ENCODE measurements around the gene TLL2.

TLL2 gene

DNA sequence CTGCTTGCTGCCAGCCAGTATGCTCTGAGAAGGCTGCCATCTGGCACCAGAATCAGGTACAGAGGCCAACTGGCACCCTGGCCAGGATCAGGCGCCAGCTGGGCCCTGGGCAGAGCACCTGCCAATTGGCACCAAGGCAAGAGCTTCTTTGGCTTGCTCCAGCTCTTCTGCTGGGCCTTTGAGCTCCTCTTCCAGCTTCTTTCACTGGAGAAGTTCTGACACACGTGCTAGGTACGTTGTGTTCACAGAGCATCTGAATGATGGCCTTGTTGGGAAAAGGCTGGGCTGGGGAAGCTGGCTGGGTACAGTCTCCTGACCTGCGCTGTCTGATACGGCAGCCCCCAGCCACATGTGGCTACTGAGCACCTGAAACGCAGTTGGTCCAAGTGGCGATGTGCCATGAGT lies 123.3 kb downstream of the TLL2 start:
- ATAC-seq (replicated peaks) (no peak), DNase-seq (no peak)
- Mint-ChIP-seq H3K27me3 (peaks cover 13% of the 10 kb centered on the region in 2 donors), H3K9me3 (no peaks in the 10 kb centered on the region), H3K4me1 (no peaks in the 10 kb centered on the region), H3K4me3 (no peak overlapping the region), H3K36me3 (no peaks in the 10 kb centered on the region), H3K27ac (no peak overlapping the region)

DNA sequence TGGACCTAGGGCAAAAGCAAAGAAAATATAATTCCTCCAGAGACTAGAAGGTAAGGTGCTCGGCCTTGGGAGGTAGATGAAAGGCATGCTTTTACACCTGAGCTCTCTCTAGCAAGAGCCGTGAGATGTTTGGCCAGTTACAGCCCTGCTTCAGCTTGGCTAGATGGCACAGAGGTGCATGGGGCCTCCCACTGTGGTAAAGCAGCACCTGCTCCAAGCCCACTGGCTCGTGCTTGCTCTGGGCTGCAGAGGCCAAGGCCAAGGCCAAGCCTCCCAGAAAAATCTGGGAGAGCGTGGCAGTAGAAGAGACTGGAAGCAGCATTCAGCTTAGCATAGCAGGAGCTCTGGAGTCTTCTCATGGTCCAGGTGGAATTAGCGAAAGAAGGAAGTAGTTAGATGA lies 123.9 kb downstream of the TLL2 start:
- no peaks in the 10 kb centered on the region for H3K4me1 Mint-ChIP-seq
- no peaks in the 10 kb centered on the region for H3K36me3 Mint-ChIP-seq
- peaks cover 13 to 17% of the 10 kb centered on the region in 2 donors for H3K27me3 Mint-ChIP-seq
- no peak overlapping the region for H3K4me3 Mint-ChIP-seq
- no peak overlapping the region for H3K27ac Mint-ChIP-seq
- ATAC-seq (replicated peaks) (no peak), DNase-seq (no peak)
- no peaks in the 10 kb centered on the region for H3K9me3 Mint-ChIP-seq

DNA sequence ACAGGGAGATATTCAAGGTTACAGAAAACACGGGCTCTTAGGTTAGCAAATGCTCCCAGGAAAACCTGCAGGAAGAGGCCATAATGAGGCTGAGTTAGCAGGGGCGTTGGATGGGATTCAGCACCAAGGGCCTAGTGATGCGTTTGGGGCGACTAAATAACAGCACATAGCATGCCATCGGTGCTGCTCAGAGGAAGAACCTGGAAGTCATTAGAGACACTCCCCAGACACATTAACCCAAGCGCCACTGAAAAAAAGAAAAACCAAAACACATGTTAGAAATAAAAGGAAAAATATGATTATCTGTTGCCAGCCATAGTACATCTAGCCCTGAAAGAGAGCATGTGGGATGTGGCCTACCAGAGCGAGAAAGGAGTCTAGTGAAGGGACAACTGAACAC lies 126.1 kb downstream of the TLL2 start:
- Mint-ChIP-seq H3K36me3 (peaks cover 0 to 3% of the 10 kb centered on the region in 2 donors), H3K27ac (no peak overlapping the region), H3K9me3 (peaks cover 2 to 3% of the 10 kb centered on the region in 2 donors), H3K27me3 (peaks cover 21 to 24% of the 10 kb centered on the region in 2 donors), H3K4me3 (no peak overlapping the region), H3K4me1 (no peaks in the 10 kb centered on the region)
- ATAC-seq (replicated peaks) (no peak), DNase-seq (no peak)

DNA sequence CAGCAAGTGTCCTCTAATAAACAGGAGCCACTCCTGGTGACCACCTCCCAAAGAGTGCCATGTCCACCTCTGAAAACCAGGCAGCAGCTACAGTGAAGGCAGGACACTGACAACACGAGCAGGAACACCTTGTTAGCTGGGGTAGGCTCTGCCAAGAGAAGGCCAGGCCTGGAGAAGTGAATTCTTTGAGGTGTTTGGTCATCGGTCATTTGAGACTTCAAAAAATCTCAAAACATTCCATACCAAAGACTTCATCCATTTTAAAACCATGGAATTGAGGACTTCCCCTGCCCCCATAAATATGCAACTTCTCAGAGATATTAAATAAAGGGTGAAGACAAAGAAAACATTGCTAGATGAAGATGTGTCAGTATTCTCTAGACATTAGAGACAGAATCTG lies 126.6 kb downstream of the TLL2 start:
- Mint-ChIP-seq H3K9me3 (peaks cover 3 to 4% of the 10 kb centered on the region in 2 donors), H3K27ac (no peak overlapping the region), H3K36me3 (peaks cover 0 to 3% of the 10 kb centered on the region in 2 donors), H3K4me1 (no peaks in the 10 kb centered on the region), H3K4me3 (no peak overlapping the region), H3K27me3 (peaks cover 23 to 26% of the 10 kb centered on the region in 2 donors)
- ATAC-seq (replicated peaks) (no peak), DNase-seq (no peak)

DNA sequence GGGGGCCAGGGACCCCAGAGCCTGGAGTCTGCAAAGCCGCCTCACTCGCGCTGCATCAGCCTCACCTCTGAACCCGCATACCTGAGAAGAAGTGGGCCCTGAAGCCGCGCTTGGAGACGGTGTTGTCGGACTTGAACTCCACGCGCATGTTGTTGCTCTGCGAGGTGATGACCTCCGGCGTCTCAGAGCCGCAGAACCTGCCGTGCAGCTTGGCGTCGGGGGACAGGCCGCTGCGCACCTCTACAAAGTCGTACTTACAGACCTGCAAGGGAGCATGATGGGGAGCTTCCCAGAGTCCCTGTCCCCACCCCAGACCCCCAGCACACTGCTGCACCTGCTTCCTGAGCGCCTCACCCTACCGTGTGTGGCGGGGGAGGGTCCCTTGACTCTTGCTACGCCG lies 129.2 kb downstream of the TLL2 start:
- ATAC-seq (replicated peaks) (no peak), DNase-seq (no peak)
- Mint-ChIP-seq H3K4me3 (no peak overlapping the region), H3K27me3 (peaks cover 28 to 35% of the 10 kb centered on the region in 2 donors), H3K4me1 (no peaks in the 10 kb centered on the region), H3K9me3 (peaks cover 3 to 4% of the 10 kb centered on the region in 2 donors), H3K27ac (no peak overlapping the region), H3K36me3 (peaks cover 0 to 3% of the 10 kb centered on the region in 2 donors)

DNA sequence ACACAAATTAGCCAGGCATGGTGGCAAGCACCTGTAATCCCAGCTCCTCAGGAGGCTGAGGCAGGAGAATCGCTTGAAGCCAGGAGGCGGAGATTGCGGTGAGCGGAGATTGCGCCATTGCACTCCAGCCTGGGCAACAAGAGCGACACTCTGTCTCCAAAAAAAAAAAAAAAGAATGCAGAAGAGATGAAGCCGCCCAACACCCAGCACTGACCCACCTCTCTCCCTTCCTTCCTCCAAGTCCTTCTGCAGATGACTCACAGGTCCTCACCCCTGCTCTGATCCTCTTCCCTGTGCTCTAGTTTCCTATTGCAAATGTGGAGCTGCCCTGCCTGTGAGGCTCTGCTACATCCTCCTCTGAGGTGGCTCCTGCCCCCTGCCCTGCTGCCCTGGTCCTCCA lies 132.9 kb downstream of the TLL2 start:
- H3K27ac Mint-ChIP-seq: no peak overlapping the region
- H3K36me3 Mint-ChIP-seq: peaks cover 0 to 3% of the 10 kb centered on the region in 2 donors
- H3K27me3 Mint-ChIP-seq: peaks cover 21 to 22% of the 10 kb centered on the region in 2 donors
- H3K4me3 Mint-ChIP-seq: no peak overlapping the region
- peaks cover 2 to 6% of the 10 kb centered on the region in 2 donors for H3K4me1 Mint-ChIP-seq
- ATAC-seq (replicated peaks) (no peak), DNase-seq (no peak)
- H3K9me3 Mint-ChIP-seq: peaks cover 3 to 4% of the 10 kb centered on the region in 2 donors

DNA sequence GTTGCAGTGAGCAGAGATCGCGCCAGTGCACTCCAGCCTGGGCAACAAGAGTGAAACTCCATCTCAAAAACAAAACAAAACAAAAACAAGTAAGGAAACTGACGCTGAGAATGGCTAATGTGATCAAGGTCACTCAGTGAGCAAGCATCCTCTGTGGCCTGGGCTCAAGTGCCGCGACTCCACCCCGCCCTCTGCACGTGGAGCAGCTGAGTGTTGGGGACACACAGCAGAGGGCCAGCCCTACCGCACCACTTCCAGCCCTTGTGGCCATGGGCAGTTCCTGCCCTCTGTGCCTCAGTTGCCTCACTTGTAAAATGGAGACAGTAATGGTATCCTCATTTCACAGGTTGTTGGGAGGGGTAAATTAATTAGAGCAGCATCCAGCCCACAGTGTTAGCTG lies 134.0 kb downstream of the TLL2 start:
- DNase-seq (no peak), ATAC-seq (replicated peaks) (no peak)
- H3K36me3 Mint-ChIP-seq: peaks cover 0 to 3% of the 10 kb centered on the region in 2 donors
- peaks cover 14 to 22% of the 10 kb centered on the region in 2 donors for H3K27me3 Mint-ChIP-seq
- H3K4me1 Mint-ChIP-seq: peaks cover 5 to 14% of the 10 kb centered on the region in 2 donors
- peaks cover 3 to 4% of the 10 kb centered on the region in 2 donors for H3K9me3 Mint-ChIP-seq
- H3K4me3 Mint-ChIP-seq: no peak overlapping the region
- no peak overlapping the region for H3K27ac Mint-ChIP-seq

DNA sequence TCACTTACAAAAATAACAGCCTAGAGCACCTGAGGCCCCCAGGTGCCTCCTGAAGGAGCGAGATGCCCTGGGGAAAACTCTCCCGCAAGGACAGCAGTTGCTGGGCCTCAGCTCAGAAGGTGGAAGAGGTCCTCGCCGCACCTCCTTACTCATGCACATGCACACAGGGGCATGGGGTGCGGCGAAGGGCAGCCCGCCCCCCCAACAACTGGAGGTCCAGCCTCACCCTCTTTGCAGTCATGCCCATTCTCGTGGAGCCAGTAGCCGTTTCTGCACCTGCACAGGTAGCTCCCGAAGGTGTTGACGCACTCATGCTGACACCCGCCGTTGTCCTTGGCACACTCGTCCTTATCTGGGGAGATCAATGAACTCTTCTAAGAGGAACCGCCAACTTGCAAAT lies 135.0 kb downstream of the TLL2 start:
- Mint-ChIP-seq H3K9me3 (peaks cover 3 to 4% of the 10 kb centered on the region in 2 donors), H3K27ac (no peak overlapping the region), H3K36me3 (peaks cover 0 to 3% of the 10 kb centered on the region in 2 donors), H3K27me3 (peaks cover 20 to 25% of the 10 kb centered on the region in 2 donors), H3K4me1 (peaks cover 10 to 22% of the 10 kb centered on the region in 2 donors), H3K4me3 (no peak overlapping the region)
- ATAC-seq (replicated peaks) (no peak), DNase-seq (no peak)

DNA sequence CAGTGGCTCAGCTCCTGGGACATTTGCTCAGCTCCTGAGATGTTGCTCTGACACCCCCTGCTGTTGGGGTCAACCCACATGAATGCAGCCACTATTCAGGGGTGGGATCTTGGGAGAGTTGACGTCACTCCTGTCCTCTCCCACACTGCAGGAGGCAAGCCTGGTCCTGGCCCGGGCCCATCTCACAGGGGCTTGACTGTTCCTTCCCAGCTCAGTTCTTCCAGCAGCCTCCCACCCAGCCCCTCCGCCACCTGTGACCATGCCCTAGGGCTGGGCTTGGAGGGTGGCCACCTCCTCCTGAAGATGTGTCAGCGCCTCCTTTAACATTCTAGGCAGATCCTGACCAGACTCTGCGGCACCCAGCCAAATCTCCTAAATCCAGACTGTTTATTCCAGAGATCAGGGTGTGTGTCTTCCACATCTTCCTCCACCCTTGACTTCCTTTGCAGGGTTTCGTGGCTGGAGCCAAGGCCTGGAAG lies 135.9 kb downstream of the TLL2 start:
- Mint-ChIP-seq H3K9me3 (peaks cover 3% of the 10 kb centered on the region in 2 donors), H3K4me3 (no peak overlapping the region), H3K27ac (no peak overlapping the region), H3K27me3 (peaks cover 23 to 27% of the 10 kb centered on the region in 2 donors), H3K36me3 (peaks cover 0 to 2% of the 10 kb centered on the region in 2 donors), H3K4me1 (peaks cover 10 to 22% of the 10 kb centered on the region in 2 donors)
- ATAC-seq (replicated peaks) (no peak), DNase-seq (no peak)

DNA sequence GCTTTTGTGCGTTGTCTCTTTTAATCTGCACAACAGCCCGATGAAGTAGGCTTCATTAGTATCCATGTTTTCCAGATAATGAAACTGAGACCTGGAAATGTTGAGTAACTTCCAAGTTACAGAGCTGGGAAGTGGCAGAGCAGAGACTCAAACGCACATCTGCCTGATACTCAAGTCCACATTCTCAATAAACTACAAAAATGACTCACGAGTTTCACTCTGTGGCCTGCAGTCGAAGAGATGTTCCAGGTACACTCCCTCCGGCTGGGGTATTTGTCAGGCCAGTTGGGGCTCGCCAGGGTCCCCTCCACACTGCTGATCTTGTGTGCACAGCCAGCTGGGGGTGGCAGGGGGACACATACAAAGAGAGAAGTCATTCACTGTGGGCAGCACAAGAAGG lies 137.2 kb downstream of the TLL2 start:
- no peak for DNase-seq
- no peaks in the 10 kb centered on the region for H3K9me3 Mint-ChIP-seq
- peaks cover 10 to 22% of the 10 kb centered on the region in 2 donors for H3K4me1 Mint-ChIP-seq
- peaks cover 17 to 21% of the 10 kb centered on the region in 2 donors for H3K27me3 Mint-ChIP-seq
- ATAC-seq (replicated peaks): peak; percentile 28 to 58
- no peak overlapping the region for H3K4me3 Mint-ChIP-seq
- H3K36me3 Mint-ChIP-seq: no peaks in the 10 kb centered on the region
- no peak overlapping the region for H3K27ac Mint-ChIP-seq

DNA sequence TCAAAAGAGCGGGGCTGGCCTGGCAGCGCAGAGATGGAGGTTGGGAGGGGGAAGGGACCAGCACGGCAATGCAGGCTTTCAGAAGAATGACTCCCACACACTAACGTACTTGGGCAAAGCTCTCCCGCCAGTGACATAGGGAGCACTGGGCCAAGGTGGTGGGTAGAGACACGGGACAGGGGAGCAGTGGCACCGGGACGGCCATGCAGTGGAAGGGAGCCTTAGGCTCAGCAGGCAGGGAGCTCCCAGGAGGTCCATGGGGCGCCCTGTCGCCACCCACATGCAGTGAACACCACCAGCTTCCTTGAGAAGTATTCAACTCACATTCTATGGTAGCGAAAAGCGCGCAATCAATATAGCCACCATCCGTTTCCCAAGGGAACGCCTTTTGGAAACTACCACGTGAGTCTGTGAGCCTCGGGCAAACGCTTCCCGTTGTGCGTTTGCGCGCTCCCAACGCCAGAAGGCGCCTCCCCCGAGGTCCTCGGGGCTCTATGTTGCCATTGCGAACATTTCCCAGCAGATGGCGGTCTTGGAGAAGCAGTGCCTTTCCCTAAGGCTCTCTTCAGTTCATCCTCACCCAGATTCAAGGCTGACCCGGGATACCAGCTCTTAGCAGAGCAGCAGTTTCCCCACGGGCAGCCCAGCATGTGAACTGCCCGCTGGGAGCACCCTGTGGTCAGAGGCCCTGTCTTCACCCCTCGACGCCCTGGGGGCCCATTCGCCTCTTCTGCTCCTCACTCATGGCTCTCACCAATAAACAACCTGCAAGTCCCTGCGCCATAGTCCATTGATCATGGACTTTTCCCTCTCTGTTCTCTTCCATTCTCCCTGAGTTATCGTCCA lies 138.5 kb downstream of the TLL2 start:
- Mint-ChIP-seq H3K36me3 (no peaks in the 10 kb centered on the region), H3K9me3 (no peaks in the 10 kb centered on the region), H3K4me3 (peak overlapping the region; percentile 76 to 81), H3K4me1 (peaks cover 10 to 22% of the 10 kb centered on the region in 2 donors), H3K27ac (no peak overlapping the region), H3K27me3 (peaks cover 14% of the 10 kb centered on the region in 2 donors)
- peak; percentile 76 for DNase-seq
- peak; percentile 79 to 81 for ATAC-seq (replicated peaks)

DNA sequence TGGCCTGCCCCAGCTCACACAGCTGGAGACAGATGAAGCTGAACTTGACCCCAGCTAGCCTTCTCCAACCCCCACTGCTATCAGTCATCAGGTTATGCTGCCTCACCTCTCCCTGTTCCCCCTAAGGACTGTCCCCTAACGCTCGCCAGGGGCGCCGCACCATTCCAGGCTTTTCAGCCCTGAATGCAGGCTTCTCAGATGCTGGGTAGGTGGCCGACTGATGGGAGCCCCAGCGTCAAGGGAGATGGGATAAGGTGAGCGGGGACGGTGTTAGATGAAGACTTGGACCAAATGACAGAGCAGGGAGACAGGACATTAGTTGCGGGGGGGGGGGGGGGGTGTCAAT lies 139.1 kb downstream of the TLL2 start:
- no peak for ATAC-seq (replicated peaks)
- no peak for DNase-seq
- Mint-ChIP-seq H3K27me3 (peaks cover 14% of the 10 kb centered on the region in 2 donors), H3K27ac (no peak overlapping the region), H3K4me1 (peaks cover 10 to 22% of the 10 kb centered on the region in 2 donors), H3K4me3 (peak overlapping the region; percentile 76 to 81), H3K9me3 (no peaks in the 10 kb centered on the region), H3K36me3 (no peaks in the 10 kb centered on the region)

DNA sequence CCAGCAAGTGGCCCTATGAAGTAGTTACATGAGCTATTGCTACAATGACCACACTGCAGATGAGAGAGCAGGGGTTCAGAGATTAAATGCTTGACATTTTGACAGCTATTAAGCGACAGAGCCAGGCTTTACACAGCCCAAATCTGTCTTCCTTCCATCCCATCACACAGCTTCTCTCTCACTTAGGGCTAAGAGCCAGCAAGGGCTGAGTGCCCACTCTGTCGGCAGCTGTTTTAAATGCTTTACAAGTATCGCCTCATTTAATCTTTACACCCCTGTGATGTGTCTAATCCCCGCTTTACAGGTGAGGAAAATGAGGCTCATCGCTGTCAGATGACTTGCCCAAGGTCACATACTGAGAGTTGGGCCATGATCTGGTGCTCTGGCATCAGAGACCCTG lies 139.7 kb downstream of the TLL2 start:
- no peak for ATAC-seq (replicated peaks)
- Mint-ChIP-seq H3K36me3 (no peaks in the 10 kb centered on the region), H3K27me3 (peaks cover 13 to 14% of the 10 kb centered on the region in 2 donors), H3K4me1 (peaks cover 10 to 22% of the 10 kb centered on the region in 2 donors), H3K27ac (no peak overlapping the region), H3K4me3 (peak overlapping the region; percentile 44 to 81), H3K9me3 (no peaks in the 10 kb centered on the region)
- DNase-seq: no peak

DNA sequence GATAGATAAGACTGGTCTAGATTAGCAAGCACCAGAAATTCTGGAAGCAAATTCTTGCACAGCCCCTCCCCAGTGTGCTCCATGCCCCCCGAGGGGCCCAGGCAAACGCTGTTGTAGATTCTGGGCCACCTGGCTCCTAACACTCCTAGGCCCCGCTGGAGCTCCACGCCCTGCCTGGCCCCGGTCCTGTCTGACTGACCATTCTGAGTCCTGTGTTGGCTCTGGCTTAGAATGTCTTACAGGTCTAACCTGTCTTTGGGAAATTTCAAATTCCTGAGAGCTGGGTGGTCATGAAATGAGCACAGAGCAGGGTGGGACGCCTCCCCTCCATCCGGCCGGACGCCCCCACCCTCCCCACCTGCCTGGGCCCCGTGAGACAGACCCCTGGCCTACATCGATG lies 142.4 kb downstream of the TLL2 start:
- Mint-ChIP-seq H3K4me3 (no peak overlapping the region), H3K27me3 (peaks cover 10 to 14% of the 10 kb centered on the region in 2 donors), H3K36me3 (no peaks in the 10 kb centered on the region), H3K9me3 (no peaks in the 10 kb centered on the region), H3K4me1 (peaks cover 9 to 17% of the 10 kb centered on the region in 2 donors), H3K27ac (no peak overlapping the region)
- ATAC-seq (replicated peaks) (no peak), DNase-seq (no peak)

DNA sequence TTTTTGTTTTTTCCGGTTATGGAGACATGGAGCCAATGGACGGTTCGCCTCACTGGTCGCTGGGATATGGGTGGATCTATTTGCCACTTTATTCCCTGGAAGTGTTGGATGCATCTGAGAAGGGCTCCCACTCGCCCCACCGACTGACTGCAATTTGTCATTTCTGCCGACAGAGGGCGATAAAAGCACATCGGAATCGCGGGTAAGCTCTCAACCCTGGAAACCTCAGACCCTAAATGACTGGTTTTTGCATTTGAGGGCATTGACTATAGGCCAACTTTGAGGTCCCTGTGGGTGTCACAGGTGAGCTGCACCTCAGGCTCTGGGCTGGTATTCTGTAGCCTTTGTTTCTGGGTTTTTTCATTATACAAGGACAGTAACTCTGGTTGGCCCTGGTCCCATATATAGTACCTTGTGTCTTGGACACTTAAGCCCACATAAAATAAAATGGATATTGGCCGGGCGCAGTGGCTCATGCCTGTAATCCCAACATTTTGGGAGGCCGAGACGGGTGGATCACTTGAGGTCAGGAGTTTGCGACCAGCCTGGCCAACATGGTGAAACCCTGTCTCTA lies 143.1 kb downstream of the TLL2 start:
- H3K4me1 Mint-ChIP-seq: peaks cover 9 to 15% of the 10 kb centered on the region in 2 donors
- ATAC-seq (replicated peaks): peak; percentile 44 to 45
- H3K27ac Mint-ChIP-seq: no peak overlapping the region
- no peak overlapping the region for H3K4me3 Mint-ChIP-seq
- peaks cover 10 to 14% of the 10 kb centered on the region in 2 donors for H3K27me3 Mint-ChIP-seq
- DNase-seq: peak; percentile 20
- H3K9me3 Mint-ChIP-seq: no peaks in the 10 kb centered on the region
- H3K36me3 Mint-ChIP-seq: no peaks in the 10 kb centered on the region
